ENCODE data around the gene LIMCH1. TPM values are rescaled to one million over a fixed set of nuclear protein-coding genes. Genes with fewer than 3 reads are reported as not detected.

The LIMCH1 gene
- total RNA-seq, 1 experiment from 2014 or later, result 19.7 TPM

DNA sequence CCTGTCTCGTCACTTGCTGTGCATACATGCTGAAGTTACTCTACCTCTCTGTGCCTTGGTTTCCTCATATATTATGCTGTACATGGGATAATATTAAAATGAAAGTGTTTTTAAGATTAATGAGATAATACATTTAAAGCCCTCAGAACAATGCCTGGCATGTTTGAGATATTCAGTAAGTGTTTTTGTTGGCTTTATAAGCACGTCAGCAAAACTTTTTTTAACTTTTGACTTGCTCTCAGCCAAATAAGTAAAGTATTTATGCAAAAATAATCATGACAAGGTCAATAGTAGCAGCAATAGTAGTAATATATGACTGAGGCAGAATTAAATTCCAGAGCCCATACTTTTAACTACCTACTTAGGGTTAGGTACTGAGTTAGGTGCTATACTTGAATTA, 29.2 kb downstream of the LIMCH1 start:
- H2AFZ ChIP-seq (ENCODE audit: low read length), result no peak overlapping the region
- no TSS peak for BruUV-seq (replicated peaks)
- TF ChIP-seq CTCF (conservative IDR thresholded peaks at IDR 0.05; ENCODE audit: low read depth, low read length) (no peak), EZH2 (IDR thresholded peaks at IDR 0.05; ENCODE audit: low read length, unreplicated experiment) (no peak), EZH2phosphoT487 (IDR thresholded peaks at IDR 0.05; ENCODE audit: borderline replicate concordance, low read length) (no peak)
- H3K36me3 ChIP-seq (ENCODE audit: low read depth, low read length), result no peaks in the 10 kb centered on the region
- CTCF ChIA-PET, result no interaction called here
- DNase-seq (no peak), ATAC-seq (no peak)
- no peaks in the 10 kb centered on the region for H4K20me1 ChIP-seq (ENCODE audit: low read length)
- no peaks in the 10 kb centered on the region for H3K9me3 ChIP-seq (ENCODE audit: low read length)
- intact Hi-C loops (cut with micrococcal nuclease), result no loop called here
- H3K27me3 ChIP-seq (ENCODE audit: low read length), result no peaks in the 10 kb centered on the region
- H3K9me2 ChIP-seq (replicated peaks; ENCODE audit: low read length), result no peaks in the 10 kb centered on the region
- H3K4me2 ChIP-seq (ENCODE audit: low read length), result no peak overlapping the region
- POLR2A ChIA-PET (ENCODE audit: unreplicated experiment), result no interaction called here
- H3F3A ChIP-seq (ENCODE audit: low read length, unreplicated experiment), result no peaks in the 10 kb centered on the region
- H3K79me2 ChIP-seq (ENCODE audit: low read length), result no peaks in the 10 kb centered on the region
- no peak overlapping the region for H3K27ac ChIP-seq (ENCODE audit: low read length)
- H3K4me1 ChIP-seq (ENCODE audit: insufficient read depth, low read length), result no peaks in the 10 kb centered on the region
- no peak overlapping the region for H3K4me3 ChIP-seq (ENCODE audit: low read length)
- H3K9ac ChIP-seq (ENCODE audit: low read length), result no peak overlapping the region

- Histone ChIP-seq H3K79me2 (ENCODE audit: low read length) (no peaks in the 10 kb centered on the region), H3K27ac (ENCODE audit: low read length) (no peak overlapping the region), H3K4me3 (ENCODE audit: low read length) (no peak overlapping the region), H3K9ac (ENCODE audit: low read length) (no peak overlapping the region), H2AFZ (ENCODE audit: low read length) (no peak overlapping the region), H3K9me2 (replicated peaks; ENCODE audit: low read length) (no peaks in the 10 kb centered on the region), H4K20me1 (ENCODE audit: low read length) (no peaks in the 10 kb centered on the region), H3F3A (ENCODE audit: low read length, unreplicated experiment) (no peaks in the 10 kb centered on the region), H3K27me3 (ENCODE audit: low read length) (no peaks in the 10 kb centered on the region), H3K36me3 (ENCODE audit: low read depth, low read length) (no peaks in the 10 kb centered on the region), H3K9me3 (ENCODE audit: low read length) (no peaks in the 10 kb centered on the region), H3K4me1 (ENCODE audit: insufficient read depth, low read length) (peaks cover 2% of the 10 kb centered on the region; the same call in 1 of the 2 replicates), H3K4me2 (ENCODE audit: low read length) (no peak overlapping the region)
- intact Hi-C loops (cut with micrococcal nuclease), result no loop called here
- DNase-seq (no peak), ATAC-seq (no peak)
- no peak for TF ChIP-seq EZH2phosphoT487 (IDR thresholded peaks at IDR 0.05; ENCODE audit: borderline replicate concordance, low read length)
- POLR2A ChIA-PET (ENCODE audit: unreplicated experiment), result no interaction called here
- CTCF ChIA-PET, result no interaction called here
- no TSS peak for BruUV-seq (replicated peaks)
These were observed 30.4 kb downstream of the LIMCH1 start for GRCh38 chr4:41568363-41568762.

- no peak overlapping the region for H3K27ac ChIP-seq (ENCODE audit: low read length)
- H3K9ac ChIP-seq (ENCODE audit: low read length), result no peak overlapping the region
- no peaks in the 10 kb centered on the region for H3K79me2 ChIP-seq (ENCODE audit: low read length)
- no peaks in the 10 kb centered on the region for H3F3A ChIP-seq (ENCODE audit: low read length, unreplicated experiment)
- TF ChIP-seq EZH2 (IDR thresholded peaks at IDR 0.05; ENCODE audit: low read length, unreplicated experiment) (no peak), EZH2phosphoT487 (IDR thresholded peaks at IDR 0.05; ENCODE audit: borderline replicate concordance, low read length) (no peak), CTCF (conservative IDR thresholded peaks at IDR 0.05; ENCODE audit: low read depth, low read length) (no peak)
- ChIA-PET POLR2A (ENCODE audit: unreplicated experiment) (no interaction called here), CTCF (no interaction called here)
- no peak overlapping the region for H3K4me3 ChIP-seq (ENCODE audit: low read length)
- H3K9me2 ChIP-seq (replicated peaks; ENCODE audit: low read length), result no peaks in the 10 kb centered on the region
- BruUV-seq (replicated peaks), result no TSS peak
- H3K4me2 ChIP-seq (ENCODE audit: low read length), result no peak overlapping the region
- no peak overlapping the region for H2AFZ ChIP-seq (ENCODE audit: low read length)
- H3K4me1 ChIP-seq (ENCODE audit: insufficient read depth, low read length), result peaks cover 15% of the 10 kb centered on the region
- intact Hi-C loops (cut with micrococcal nuclease), result no loop called here
- ATAC-seq (no peak), DNase-seq (no peak)
- H3K36me3 ChIP-seq (ENCODE audit: low read depth, low read length), result no peaks in the 10 kb centered on the region
- no peaks in the 10 kb centered on the region for H3K27me3 ChIP-seq (ENCODE audit: low read length)
- H4K20me1 ChIP-seq (ENCODE audit: low read length), result no peaks in the 10 kb centered on the region
- no peaks in the 10 kb centered on the region for H3K9me3 ChIP-seq (ENCODE audit: low read length)
These were observed 32.0 kb downstream of the LIMCH1 start for GRCh38 chr4:41569961-41570360.

All from PC-3 (cell line).